ENCODE results near the gene SLC35F4. TPM values are rescaled to one million over a fixed set of nuclear protein-coding genes. Genes with fewer than 3 reads are reported as not detected.

SLC35F4 gene
- total and polyA plus RNA-seq, 8 donors, result 0.16 to 1.9 (median 0.36) TPM; not detected in 4

GRCh38 chr14:57847096-57847495 is 18.8 kb downstream of the SLC35F4 start:
- Histone ChIP-seq H3K27me3 (no peaks in the 10 kb centered on the region), H3K4me1 (no peaks in the 10 kb centered on the region), H3K36me3 (no peaks in the 10 kb centered on the region), H3K27ac (no peak overlapping the region), H3K9me3 (no peaks in the 10 kb centered on the region), H3K4me3 (no peak overlapping the region)
- ATAC-seq (no peak), FAIRE-seq (no peak), DNase-seq (no peak)
- TF ChIP-seq CTCF (IDR thresholded peaks at IDR 0.05), result no peak
- intact Hi-C loops (cut with DNase I), result no loop called here

- no peaks in the 10 kb centered on the region for H3K27me3 ChIP-seq
- no peaks in the 10 kb centered on the region for H3K4me1 ChIP-seq
- FAIRE-seq, result no peak
- ATAC-seq, result no peak
- no peak for DNase-seq
- WGBS, 2 donors, result 60 to 73% methylated on average over 2 of the region's 2 CpGs
- H3K4me3 ChIP-seq, result no peak overlapping the region
- intact Hi-C loops (cut with DNase I), result no loop called here
- no peak overlapping the region for H3K27ac ChIP-seq
- no peaks in the 10 kb centered on the region for H3K36me3 ChIP-seq
- TF ChIP-seq CTCF (IDR thresholded peaks at IDR 0.05), result no peak
- H3K9me3 ChIP-seq, result no peaks in the 10 kb centered on the region
Measured at GRCh38 chr14:57846596-57846995, 19.3 kb downstream of the SLC35F4 start.

GRCh38 chr14:57845802-57846531 is 19.9 kb downstream of the SLC35F4 start:
- no peak for DNase-seq
- H3K36me3 ChIP-seq, result no peaks in the 10 kb centered on the region
- H3K4me1 ChIP-seq, result no peaks in the 10 kb centered on the region
- no peak overlapping the region for H3K4me3 ChIP-seq
- intact Hi-C loops (cut with DNase I), result no loop called here
- FAIRE-seq, result no peak
- WGBS, 2 donors, result 48 to 58% methylated on average over 3 of the region's 3 CpGs
- H3K9me3 ChIP-seq, result no peaks in the 10 kb centered on the region
- no peaks in the 10 kb centered on the region for H3K27me3 ChIP-seq
- no peak for ATAC-seq
- no peak for TF ChIP-seq CTCF (IDR thresholded peaks at IDR 0.05)
- no peak overlapping the region for H3K27ac ChIP-seq

GRCh38 chr14:57845316-57845715 is 20.6 kb downstream of the SLC35F4 start:
- FAIRE-seq (no peak), ATAC-seq (no peak), DNase-seq (no peak)
- H3K36me3 ChIP-seq, result no peaks in the 10 kb centered on the region
- no peaks in the 10 kb centered on the region for H3K4me1 ChIP-seq
- H3K4me3 ChIP-seq, result no peak overlapping the region
- no peaks in the 10 kb centered on the region for H3K27me3 ChIP-seq
- intact Hi-C loops (cut with DNase I), result no loop called here
- H3K9me3 ChIP-seq, result no peaks in the 10 kb centered on the region
- no peak for TF ChIP-seq CTCF (IDR thresholded peaks at IDR 0.05)
- WGBS, 2 donors, result 92 to 96% methylated on average over 3 of the region's 3 CpGs
- H3K27ac ChIP-seq, result no peak overlapping the region

- H3K36me3 ChIP-seq, result no peaks in the 10 kb centered on the region
- WGBS, 2 donors, result 64 to 83% methylated on average over 8 of the region's 8 CpGs
- no peaks in the 10 kb centered on the region for H3K9me3 ChIP-seq
- H3K27ac ChIP-seq, result no peak overlapping the region
- no peak for TF ChIP-seq CTCF (IDR thresholded peaks at IDR 0.05)
- intact Hi-C loops (cut with DNase I), result no loop called here
- ATAC-seq, result no peak
- no peak for DNase-seq
- no peak for FAIRE-seq
- H3K4me3 ChIP-seq, result no peak overlapping the region
- H3K4me1 ChIP-seq, result no peaks in the 10 kb centered on the region
- H3K27me3 ChIP-seq, result no peaks in the 10 kb centered on the region
Measured at GRCh38 chr14:57837267-57837666, 28.6 kb downstream of the SLC35F4 start.

All from pancreas (tissue), 10 donors.